ENCODE measurements around the gene ULK3.
"Not testable (repeated sequence)": the region's sequence is repeated elsewhere in the genome, so short reads cannot be mapped to it uniquely, and the experiment has no call there.

ULK3 gene, protein sequence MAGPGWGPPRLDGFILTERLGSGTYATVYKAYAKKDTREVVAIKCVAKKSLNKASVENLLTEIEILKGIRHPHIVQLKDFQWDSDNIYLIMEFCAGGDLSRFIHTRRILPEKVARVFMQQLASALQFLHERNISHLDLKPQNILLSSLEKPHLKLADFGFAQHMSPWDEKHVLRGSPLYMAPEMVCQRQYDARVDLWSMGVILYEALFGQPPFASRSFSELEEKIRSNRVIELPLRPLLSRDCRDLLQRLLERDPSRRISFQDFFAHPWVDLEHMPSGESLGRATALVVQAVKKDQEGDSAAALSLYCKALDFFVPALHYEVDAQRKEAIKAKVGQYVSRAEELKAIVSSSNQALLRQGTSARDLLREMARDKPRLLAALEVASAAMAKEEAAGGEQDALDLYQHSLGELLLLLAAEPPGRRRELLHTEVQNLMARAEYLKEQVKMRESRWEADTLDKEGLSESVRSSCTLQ

DNA sequence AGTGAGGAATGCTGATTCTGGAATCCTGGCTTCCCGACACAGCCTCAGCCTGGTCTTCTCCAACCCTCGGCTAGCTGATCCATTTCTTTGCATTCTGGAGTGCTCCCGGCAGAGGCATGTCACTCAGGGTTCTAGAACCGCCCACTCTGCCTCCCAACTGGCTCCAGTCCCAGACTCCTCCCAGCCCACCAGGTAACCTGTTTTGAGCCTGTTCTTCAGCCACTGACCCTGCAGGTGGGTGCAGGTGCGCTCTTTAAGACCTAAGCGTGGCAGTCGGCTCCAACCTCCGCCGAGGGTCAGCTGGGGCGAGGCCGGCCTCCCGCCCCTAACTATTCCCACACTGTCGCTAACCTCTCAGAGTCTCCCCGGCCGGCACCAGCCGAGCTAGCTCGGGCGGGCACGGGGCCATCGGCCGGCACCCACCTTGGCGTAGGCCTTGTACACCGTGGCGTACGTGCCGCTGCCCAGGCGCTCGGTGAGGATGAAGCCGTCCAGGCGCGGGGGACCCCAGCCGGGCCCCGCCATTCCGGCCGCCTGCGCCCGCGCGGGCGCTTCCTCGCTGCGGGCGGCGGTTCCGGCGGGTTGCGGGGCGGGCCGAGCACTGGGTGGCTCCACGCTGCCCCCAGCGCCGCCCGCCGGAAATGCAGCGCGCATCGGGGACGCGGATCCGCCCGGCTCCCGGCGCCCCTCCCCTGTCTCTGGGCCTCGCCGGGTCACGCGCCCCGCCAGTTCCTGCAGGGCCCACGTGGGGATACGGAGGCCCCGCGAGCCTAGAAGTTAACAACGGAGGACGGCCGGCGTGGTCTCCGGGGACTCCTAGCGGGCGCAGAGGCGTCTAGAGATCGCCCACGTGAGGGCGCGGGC lies at the start of gene ULK3:
ULK3 (minus strand) TSS at position 576 of the 864 bp plus-strand sequence; CDS start at position 525, 51 bp downstream.
- peak; percentile 98 for DNase-seq (ENCODE audit: low spot score)

DNA sequence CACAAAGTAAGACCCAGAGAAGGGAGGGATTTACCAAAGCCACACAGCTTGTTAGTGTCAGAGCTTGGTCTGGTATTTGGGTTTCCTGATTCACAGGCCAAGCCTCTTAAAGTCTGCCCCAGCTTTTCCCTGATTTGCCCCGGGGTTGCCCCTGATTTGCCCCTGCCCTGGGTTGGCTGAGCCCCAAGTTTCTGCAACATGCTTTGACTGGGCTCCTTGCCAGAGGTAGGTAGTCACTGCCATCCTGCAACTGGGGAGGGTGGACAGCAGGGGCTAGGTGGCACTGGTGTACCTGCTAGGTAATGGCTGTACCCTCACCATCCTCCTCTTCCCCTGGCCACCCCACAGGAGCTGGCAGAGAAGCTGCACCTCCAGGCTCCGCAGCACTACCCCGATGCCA lies 49.4 kb upstream of the ULK3 start:
- DNase-seq (ENCODE audit: low spot score), result no peak

DNA sequence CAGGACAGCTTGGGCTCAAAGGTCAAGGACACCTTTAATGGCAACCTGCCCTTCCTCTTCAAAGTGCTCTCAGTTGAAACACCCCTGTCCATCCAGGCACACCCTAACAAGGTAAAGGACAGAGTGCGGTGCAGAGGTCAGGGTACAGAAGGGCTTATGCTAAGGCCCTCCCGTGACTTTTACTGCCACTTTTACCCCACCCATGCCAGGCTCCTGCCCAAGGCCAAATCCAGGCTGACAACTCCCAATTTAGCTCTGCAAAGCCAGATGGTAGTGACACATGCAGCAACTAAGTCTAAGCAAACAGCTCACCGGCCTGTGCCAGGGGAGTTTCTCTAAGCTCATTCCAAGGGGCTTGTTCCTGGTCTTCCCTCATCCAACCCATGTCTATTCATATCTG lies 48.5 kb upstream of the ULK3 start:
- no peak for DNase-seq (ENCODE audit: low spot score)

DNA sequence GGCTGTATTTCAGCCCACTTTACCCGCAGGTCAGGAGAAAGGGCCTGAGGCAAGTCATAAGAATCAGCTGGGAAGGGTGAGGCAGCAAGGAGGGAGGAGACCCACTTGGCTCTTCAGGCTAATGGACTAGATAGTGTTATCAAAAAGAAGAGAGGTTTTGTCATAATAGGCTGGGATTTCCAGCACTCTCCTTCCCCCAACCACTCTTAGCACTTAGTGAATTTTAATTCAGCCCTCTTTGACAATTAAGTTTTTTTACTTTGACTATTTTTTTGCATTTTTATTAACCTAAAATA lies 47.7 kb upstream of the ULK3 start:
- DNase-seq (ENCODE audit: low spot score), result no peak

DNA sequence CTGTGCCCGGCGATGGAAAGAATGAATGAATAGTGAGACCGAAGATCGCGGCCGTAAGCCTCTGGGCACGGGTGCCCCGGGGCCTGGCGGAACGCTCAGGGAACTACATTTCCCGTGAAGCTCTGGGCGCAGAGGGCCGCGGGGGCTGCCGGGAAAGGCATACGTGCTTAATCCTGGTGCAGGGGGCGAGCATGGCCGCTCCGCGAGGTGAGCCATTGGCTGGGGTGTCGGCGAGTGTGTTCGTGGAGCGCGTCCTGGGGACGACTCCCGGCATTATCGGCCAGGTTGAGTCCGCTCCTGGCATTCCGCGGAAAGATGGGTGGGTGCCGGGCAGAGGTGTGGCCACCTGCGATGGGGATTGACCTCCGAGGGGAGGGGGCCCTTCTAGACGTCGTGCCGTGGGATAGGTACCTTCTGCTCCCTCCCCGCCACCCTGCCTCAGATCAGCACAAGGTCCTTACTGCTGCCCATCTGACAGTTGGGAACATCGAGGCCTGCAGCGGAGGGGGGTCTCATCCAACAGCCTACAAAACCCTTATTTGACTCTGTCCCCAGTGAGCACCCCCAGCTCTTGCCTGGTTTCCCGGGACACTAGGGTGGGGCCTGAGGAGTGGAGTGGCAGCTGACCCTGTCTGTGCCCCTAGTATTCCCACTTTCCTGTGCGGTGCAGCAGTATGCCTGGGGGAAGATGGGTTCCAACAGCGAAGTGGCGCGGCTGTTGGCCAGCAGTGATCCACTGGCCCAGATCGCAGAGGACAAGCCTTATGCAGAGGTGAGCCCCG lies 47.1 kb upstream of the ULK3 start, which contains the start of gene MPI:
MPI (plus strand) TSS at position 160 of the 782 bp plus-strand sequence; CDS start at position 192, 32 bp downstream.
- peak; percentile 98 for DNase-seq (ENCODE audit: low spot score)

DNA sequence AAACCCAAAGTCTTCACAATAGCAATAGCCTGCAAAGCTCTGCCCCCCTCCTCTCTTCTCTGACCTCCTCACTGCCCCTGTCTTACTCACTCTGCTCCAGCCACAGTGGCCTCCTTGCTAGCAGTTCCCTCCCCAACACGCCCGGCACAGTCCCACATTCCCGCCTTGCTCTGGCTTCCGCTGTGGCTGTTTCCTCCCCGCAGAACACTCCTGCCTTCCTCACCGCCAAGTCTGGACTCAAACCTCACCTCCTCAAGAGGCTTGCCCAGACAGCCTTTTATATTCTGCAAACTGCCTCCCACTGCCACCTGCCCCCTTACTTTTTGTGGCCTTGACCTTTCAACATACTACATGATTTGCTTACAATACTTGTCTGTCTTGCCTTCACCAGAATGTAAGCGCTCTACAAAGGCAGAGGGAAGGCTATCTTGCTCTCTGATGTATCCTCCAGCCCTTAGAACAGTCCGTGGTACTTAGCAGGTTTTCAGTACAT lies 46.5 kb upstream of the ULK3 start:
- DNase-seq (ENCODE audit: low spot score), result peak; percentile 55

DNA sequence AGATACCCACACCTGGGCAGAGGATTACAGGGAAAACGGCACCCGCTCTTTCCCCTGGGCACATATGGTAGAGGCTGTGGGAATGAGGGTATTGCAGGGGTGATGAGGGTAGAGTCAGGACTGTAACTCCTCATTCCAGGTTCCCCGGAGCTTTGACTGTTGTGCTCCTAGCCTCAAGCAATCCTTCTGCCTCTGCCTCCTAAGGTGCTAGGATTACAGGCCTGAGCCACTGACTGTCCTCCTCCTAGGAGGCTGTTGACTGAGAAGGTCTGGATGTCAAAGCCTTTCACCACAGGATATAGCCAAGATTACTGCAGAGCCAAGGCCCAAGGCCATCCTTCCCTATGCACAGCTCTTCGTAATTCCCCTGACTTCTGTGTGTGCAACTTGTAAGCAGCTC lies 45.8 kb upstream of the ULK3 start:
- no peak for DNase-seq (ENCODE audit: low spot score)

DNA sequence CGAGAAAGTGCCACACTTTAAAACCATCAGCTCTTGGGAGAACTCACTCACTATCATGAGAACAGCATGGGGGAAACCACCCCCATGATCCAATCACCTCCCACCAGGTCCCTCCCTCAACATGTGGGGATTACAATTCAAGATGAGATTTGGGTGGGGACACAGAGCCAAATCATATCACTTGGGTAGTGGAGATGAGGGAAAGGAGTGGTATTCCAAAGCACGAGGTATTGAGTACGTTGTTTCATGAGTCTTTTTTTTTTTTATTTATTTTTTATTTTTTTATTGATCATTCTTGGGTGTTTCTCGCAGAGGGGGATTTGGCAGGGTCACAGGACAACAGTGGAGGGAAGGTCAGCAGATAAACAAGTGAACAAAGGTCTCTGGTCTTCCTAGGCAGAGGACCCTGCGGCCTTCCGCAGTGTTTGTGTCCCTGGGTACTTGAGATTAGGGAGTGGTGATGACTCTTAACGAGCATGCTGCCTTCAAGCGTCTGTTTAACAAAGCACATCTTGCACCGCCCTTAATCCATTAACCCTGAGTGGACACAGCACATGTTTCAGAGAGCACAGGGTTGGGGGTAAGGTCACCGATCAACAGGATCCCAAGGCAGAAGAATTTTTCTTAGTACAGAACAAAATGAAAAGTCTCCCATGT lies 44.7 kb upstream of the ULK3 start:
- not testable (repeated sequence) for DNase-seq (ENCODE audit: low spot score)

DNA sequence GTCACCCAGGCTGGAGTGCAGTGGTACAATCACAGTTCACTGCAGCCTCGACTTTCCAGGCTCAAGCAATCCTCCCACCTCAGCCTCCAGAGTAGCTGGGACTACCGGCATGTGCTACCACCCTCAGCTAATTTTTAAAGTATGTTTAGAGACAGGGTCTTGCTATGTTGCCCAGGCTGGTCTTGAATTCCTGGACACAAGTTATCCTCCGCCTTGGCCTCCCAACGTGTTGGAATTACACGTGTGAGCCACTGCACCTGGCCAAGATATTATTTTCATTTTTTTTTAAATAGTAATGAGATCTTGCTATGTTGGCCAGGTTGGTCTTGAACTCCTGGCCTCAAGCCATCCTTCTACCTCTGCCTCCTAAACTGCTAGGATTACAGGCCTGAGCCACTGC lies 42.5 kb upstream of the ULK3 start:
- DNase-seq (ENCODE audit: low spot score), result no peak

DNA sequence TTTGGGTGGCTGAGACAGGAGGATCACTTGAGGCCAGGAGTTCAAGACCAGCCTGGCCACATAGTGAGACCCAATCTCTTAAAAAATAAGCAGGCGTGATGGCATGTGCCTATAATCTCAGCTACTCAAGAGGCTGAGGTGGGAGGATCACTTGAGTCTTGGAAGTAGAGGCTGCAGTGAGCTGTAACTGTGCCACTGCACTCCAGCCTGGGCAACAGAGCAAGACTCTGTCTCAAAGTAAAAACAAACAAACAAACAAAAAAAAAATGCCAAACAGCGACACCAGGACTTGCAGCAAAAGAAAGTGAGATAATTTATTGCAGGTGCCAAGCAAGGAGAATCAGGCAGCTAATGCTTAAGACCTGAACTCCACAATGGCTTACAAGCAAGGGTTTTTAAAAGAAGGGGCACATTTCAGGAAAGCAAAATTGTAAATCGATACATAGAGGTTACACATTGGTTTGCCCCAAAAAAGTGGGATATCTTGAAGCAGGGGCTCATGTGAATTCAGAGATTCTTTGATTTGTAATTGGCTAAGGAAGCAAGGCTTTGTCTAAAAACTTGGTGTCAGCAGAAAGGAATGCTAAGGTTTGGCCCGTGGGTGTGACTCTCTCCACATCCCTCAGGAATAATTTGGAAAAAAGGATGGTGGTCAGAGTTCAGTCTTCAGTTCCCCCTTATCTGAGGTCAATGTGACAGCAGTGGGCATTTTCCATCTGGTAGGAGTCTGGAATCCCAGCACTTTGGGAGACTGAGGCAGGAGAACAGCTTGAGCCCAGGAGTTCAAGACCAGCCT lies 41.7 kb upstream of the ULK3 start:
- no peak for DNase-seq (ENCODE audit: low spot score)

DNA sequence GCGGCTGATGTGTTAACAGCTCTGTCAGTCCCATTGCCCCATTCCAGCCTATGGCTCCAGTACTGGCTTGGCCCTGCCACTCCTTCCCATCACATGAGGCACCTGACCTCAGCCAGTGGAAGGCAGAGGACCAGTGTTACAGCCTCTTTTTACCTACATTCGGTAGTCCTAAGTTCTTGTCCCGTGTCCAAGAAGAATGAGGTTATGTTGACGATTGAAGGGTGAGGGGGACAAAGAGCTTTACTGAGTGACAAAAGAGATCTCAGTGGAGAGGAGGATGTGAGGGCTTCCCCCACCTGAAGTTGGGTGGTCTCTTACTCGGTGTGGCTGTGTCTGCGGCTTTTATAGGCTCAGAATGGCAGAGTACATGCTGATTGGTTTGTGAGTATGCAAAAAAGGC lies 39.6 kb upstream of the ULK3 start:
- DNase-seq (ENCODE audit: low spot score), result no peak

DNA sequence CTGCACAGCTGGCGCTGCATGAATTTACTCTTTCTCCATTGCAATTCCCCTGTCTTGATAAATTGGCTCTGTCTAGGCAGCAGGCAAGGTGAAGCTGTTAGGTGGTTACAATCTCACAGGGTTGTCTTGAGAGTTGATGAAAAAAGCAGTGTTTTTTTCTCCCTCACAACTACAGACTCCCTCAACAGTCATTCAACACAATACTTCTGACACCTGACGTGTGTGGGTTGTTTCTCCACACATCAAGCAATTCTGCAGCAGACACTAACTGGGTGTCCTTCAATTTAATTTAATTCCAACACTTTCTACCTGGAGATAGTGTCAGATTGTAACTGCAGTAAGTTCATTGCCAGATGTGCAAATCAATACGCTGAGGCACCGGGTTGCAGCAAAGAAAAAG lies 35.3 kb upstream of the ULK3 start:
- DNase-seq (ENCODE audit: low spot score), result no peak

DNA sequence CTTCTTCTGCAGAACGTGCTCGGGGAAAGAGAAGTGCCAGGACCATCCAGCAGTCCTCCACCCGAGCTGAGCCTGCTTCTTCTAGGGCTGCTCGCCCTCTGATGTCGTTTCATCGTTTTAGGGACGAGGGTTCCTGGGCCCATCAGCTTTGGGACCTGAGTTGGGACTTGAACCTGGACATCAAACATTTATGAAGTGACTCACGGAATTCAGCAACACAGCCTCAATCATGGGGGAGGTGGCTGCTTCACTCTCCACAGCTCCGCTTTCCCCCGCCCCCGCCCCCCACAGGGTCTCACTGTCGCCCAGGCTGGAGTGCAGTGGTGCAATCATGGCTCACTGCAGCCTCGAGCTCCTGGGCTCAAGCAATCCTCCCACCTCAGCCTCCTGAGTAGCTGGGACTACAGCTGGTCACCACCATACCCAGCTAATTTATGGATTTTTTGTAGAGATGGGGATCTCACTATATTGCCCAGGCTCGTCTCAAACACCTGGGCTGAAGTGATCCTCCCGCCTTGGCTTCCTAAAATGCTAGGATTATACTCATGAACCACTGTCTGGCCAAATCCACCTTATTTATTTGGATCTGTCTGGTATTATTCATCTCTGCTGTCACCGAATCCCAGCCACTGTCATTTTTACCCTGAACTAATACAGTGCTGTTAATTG lies 30.9 kb upstream of the ULK3 start:
- peak; percentile 60 for DNase-seq (ENCODE audit: low spot score)

DNA sequence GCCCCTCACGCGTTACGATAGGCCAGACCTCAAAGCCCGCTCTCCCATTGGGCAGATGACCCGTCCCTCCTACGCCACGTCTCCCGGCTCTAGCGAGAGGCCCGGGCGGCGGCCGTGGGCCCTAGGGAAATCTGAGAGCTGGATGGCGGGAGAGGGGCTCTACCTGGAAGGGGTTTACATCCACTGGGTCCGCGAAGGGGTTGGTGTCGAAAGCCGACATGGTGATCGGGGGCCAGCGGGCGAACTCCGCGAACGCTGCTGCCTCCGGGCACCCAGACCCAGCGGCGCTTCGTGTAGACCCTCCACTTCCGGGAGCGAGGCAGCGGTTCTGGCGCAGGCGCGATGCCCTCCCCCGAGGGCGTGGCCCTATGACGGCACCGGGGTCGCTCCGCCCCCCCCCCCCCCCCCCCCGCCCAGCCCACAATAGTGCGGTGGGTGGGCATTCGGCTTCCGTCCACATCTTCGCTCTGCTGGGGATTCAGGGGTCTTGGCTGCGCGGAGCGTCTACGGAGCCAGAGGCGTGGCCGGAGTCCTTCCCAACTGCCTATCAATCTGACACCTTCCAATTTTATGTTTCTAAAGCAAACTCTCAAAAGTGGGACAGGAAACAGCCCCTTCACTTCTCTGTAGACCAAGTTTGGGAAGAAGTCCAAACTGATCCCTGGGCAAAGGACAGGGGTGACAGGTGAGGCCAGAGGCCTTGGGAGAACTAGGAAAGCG lies 30.2 kb upstream of the ULK3 start, which contains the start of gene SCAMP2:
SCAMP2 (minus strand) TSS at position 330 of the 720 bp plus-strand sequence; CDS start at position 220, 110 bp downstream.
- DNase-seq (ENCODE audit: low spot score), result peak; percentile 99

DNA sequence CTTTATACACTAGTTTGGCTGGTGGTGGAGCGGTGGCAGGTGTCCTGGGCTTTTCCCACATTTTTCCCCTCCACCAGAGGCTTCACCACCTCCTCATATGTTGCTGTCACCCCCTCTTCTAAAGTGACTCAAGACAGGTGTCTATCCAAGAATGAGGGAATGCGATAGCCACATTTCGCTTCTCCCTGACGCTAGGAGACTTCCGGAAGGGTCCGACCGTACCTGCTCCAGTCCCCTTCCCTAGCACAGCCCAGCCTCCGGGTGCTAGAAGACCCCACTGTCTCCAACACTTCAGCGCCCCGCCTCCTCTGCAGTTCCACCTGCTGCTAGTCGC lies 29.7 kb upstream of the ULK3 start:
- no peak for DNase-seq (ENCODE audit: low spot score)

DNA sequence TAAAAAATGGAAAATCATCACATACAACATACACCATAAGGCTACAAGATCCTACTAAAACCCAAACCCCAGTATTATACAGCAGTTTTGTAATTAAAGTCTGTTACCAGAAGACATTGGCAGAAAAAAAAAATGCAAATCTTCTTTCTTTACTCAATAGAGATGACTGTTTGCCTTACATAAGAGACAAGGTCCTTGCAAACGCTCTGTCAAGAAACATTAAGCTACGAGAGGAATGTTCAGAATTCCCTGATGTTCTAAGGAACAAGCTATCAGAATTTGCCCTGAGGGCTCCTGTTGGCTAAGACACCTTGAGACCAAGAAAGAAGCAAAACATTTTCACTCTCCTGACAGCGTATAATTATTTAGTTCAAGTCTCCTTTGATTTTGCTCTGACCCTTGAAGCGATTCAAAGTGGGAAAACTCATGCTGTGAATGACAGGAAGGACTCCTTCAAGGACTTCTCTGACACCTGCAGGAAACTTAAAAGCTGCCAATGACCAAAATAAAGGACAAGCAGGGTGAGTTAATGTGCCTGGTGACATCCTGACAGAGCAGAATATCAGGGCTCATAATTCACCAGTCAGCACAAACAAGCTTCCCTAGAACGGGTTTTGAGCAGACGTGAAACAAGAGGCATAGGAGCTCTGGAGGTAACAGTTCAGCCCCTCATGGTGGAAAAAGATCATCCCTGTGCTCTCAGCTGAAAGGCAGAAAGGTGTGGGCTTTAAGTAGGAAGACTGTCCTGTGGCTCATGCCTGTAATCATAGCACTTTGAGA lies 27.7 kb upstream of the ULK3 start:
- DNase-seq (ENCODE audit: low spot score), result no peak

DNA sequence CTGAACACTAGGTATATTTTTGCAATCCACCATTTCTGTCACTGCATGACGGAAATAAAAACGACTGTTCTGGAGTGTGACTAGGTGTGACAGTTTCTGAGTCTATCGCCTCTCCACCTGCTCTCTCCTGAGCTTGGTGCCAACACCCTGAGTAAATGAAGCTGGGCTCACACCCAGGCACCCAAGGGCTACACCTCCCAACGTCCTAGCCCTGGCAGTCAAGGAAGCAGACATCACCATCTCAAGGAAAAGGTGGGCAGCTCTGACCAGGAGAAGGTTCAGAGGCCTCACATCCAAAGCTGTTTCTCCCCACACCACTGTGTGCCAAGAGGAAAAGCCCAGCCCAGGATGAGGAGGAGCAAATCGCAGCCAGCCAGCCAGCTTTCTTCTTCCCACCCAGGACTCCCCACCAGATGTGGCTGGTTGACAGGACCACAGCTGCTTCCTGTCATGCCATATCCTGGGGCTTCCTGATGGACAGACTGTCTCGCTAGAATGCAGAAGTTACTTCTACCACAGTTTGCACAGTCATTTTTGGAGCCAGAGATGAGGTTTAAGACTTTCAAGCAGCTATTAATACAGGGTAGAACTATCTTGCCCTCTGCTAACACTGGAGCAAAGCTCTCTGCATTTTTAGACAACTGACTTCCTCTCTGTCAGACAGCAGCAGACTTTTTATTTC lies 26.9 kb upstream of the ULK3 start:
- no peak for DNase-seq (ENCODE audit: low spot score)

DNA sequence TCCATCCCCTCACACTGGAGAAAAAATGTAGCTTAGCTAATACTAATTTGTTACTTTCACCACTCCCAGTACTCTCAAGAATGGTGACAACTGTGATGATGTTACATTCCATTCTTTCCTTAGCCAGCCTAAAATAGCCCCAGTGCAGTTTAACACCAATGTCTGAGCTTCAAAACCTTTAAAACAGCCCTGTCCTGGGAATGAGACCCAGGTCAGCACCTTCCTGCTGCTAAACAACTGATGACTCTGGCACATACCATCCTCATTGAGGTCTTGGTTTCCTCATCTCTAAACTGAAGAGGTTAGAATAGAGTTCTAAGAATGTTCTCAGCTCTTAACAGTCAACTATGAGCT lies 26.4 kb upstream of the ULK3 start:
- DNase-seq (ENCODE audit: low spot score), result no peak

All from D341Med (cell line).